ENCODE measurements around the gene MARCHF4. TPM values are rescaled to one million over a fixed set of nuclear protein-coding genes. Genes with fewer than 3 reads are reported as not detected.

Gene MARCHF4
- total and polyA plus RNA-seq, 2 experiments from 2014 or later = 0.45 to 1.1 TPM

GRCh38 chr2:216414772-216415319 lies 42.6 kb upstream of the MARCHF4 start (continued):
- TF ChIP-seq ZNF462 (CRISPR knock-in tag; IDR thresholded peaks at IDR 0.05) = no peak
- TF ChIP-seq CTCF (conservative IDR thresholded peaks at IDR 0.05; ENCODE audit: low read depth in 2 of 2) = no peak
- TF ChIP-seq EZH2 (IDR thresholded peaks at IDR 0.05; ENCODE audit: low read depth, unreplicated experiment) = no peak
- no peak for TF ChIP-seq ZNF331 (CRISPR knock-in tag; IDR thresholded peaks at IDR 0.05; ENCODE audit: low read depth)
- TF ChIP-seq NANOG (IDR thresholded peaks at IDR 0.05; ENCODE audit: borderline replicate concordance) = no peak
- TF ChIP-seq JUNB (IDR thresholded peaks at IDR 0.05; ENCODE audit: unreplicated experiment) = no peak
- TF ChIP-seq STAT1 (IDR thresholded peaks at IDR 0.05; ENCODE audit: unreplicated experiment) = no peak
- no peak for TF ChIP-seq ZNF114 (CRISPR knock-in tag; IDR thresholded peaks at IDR 0.05)
- no peak for TF ChIP-seq POLR2AphosphoS5 (IDR thresholded peaks at IDR 0.05; ENCODE audit: low read depth)
